HEK293 (cell line): ENCODE data around the gene ASAP2.

ENCODE experiments used
- CTCF ChIA-PET: fragments of 350-600 bp; formaldehyde crosslinking; extraction: SDS; loops from one replicate; lab custom pipeline; 2021; ENCODE audit warnings: antibody characterized with exemption; lab: Yijun Ruan, JAX
- POLR2A ChIA-PET: fragments of 300-600 bp; formaldehyde crosslinking; extraction: SDS; loops from one replicate; lab custom pipeline; 2020; ENCODE audit warnings: antibody characterized with exemption, inconsistent platforms; lab: Yijun Ruan, JAX
- H3K27ac ChIP-seq: fragments of 200-500 bp; sonication (Bioruptor generic); 2 replicates; pipeline ENCODE4 v1.5.1; 2014; ENCODE audit warnings: low read depth, low read length, control low read depth, inconsistent platforms; ENCODE audit errors: extremely low read depth
- H3K36me3 ChIP-seq, 2 experiments: fragments of 200-500 bp in 1 of 2; sonication (Bioruptor generic) in 1 of 2; 1 replicate in 1 of 2; 2 replicates in 1 of 2; pipeline ENCODE4 v1.5.1; 2014 to 2017; ENCODE audit warnings: inconsistent platforms in 2 of 2, low read length in 2 of 2; ENCODE audit not compliant: control insufficient read depth in 2 of 2, insufficient read depth in 1 of 2
- H3K4me1 ChIP-seq: fragments of 200-500 bp; sonication (Bioruptor generic); 2 replicates; pipeline ENCODE4 v1.5.1; 2014; ENCODE audit warnings: mild to moderate bottlenecking, low read length, inconsistent platforms; ENCODE audit not compliant: control insufficient read depth, insufficient read depth
- H3K4me3 ChIP-seq: 2 replicates; pipeline ENCODE4 v1.5.1; 2011; ENCODE audit warnings: low read depth, mild to moderate bottlenecking, control low read depth, low read length, moderate library complexity
- H3K9me3 ChIP-seq: fragments of 200-500 bp; sonication (Bioruptor generic); 2 replicates; pipeline ENCODE4 v1.5.1; 2014; ENCODE audit warnings: low read depth, low read length, inconsistent platforms; ENCODE audit not compliant: control insufficient read depth, insufficient read depth
- BCL11A ChIP-seq: fragments of 450-650 bp; formaldehyde crosslinking; IDR thresholded peaks from 2 replicates; pipeline ENCODE4 v1.5.1; 2016; ENCODE audit warnings: low read depth, missing biosample characterization, missing genetic modification characterization
- GFI1B ChIP-seq: fragments of 450-650 bp; formaldehyde crosslinking; IDR thresholded peaks from 2 replicates; pipeline ENCODE4 v1.5.1; 2016; ENCODE audit warnings: missing biosample characterization, missing genetic modification characterization
- GLI2 ChIP-seq: fragments of 450-650 bp; formaldehyde crosslinking; IDR thresholded peaks from 2 replicates; pipeline ENCODE4; 2017; ENCODE audit warnings: missing biosample characterization, missing genetic modification characterization, low read depth, borderline replicate concordance
- GLIS1 ChIP-seq: fragments of 450-650 bp; formaldehyde crosslinking; IDR thresholded peaks from 2 replicates; pipeline ENCODE4 v1.5.1; 2016; ENCODE audit warnings: missing biosample characterization, missing genetic modification characterization
- GLIS2 ChIP-seq: fragments of 450-650 bp; formaldehyde crosslinking; IDR thresholded peaks from 2 replicates; pipeline ENCODE4 v1.5.1; 2016; ENCODE audit warnings: missing biosample characterization, missing genetic modification characterization
- HOXA7 ChIP-seq: sonication (generic); formaldehyde crosslinking; IDR thresholded peaks from 2 replicates; pipeline ENCODE4 v1.8.1; 2022; ENCODE audit warnings: missing genetic modification reagents, borderline replicate concordance
- HOXC10 ChIP-seq: sonication (generic); formaldehyde crosslinking; IDR thresholded peaks from 2 replicates; pipeline ENCODE4 v1.8.1; 2023; ENCODE audit warnings: mild to moderate bottlenecking, missing genetic modification reagents
- HOXD13 ChIP-seq: sonication (generic); formaldehyde crosslinking; IDR thresholded peaks from 2 replicates; pipeline ENCODE4 v1.8.0; 2022; ENCODE audit warnings: missing genetic modification reagents, borderline replicate concordance
- IKZF3 ChIP-seq: fragments of 450-650 bp; IDR thresholded peaks from 2 replicates; pipeline ENCODE4 v1.5.0; 2018; ENCODE audit warnings: missing biosample characterization, mild to moderate bottlenecking, missing genetic modification characterization, moderate library complexity
- KLF1 ChIP-seq: fragments of 450-650 bp; formaldehyde crosslinking; IDR thresholded peaks from 2 replicates; pipeline ENCODE4 v1.5.1; 2016; ENCODE audit warnings: missing biosample characterization, missing genetic modification characterization
- WT1 ChIP-seq: fragments of 450-650 bp; formaldehyde crosslinking; IDR thresholded peaks from 2 replicates; pipeline ENCODE4 v1.5.1; 2016; ENCODE audit warnings: missing biosample characterization, missing genetic modification characterization
- YY1 ChIP-seq: fragments of 450-650 bp; formaldehyde crosslinking; IDR thresholded peaks from 2 replicates; pipeline ENCODE4 v1.5.1; 2018; ENCODE audit warnings: missing biosample characterization, missing genetic modification characterization
- ZBTB17 ChIP-seq: fragments of 450-650 bp; formaldehyde crosslinking; IDR thresholded peaks from 2 replicates; pipeline ENCODE4 v1.5.1; 2016; ENCODE audit warnings: missing biosample characterization, missing genetic modification characterization
- ZNF114 ChIP-seq: fragments of 450-650 bp; formaldehyde crosslinking; IDR thresholded peaks from 2 replicates; pipeline ENCODE4 v1.5.0; 2017; ENCODE audit warnings: missing biosample characterization, missing genetic modification characterization
- ZNF121 ChIP-seq: fragments of 450-650 bp; formaldehyde crosslinking; IDR thresholded peaks from 2 replicates; pipeline ENCODE4 v1.5.1; 2016; ENCODE audit warnings: missing biosample characterization, missing genetic modification characterization
- ZNF174 ChIP-seq: fragments of 450-650 bp; formaldehyde crosslinking; IDR thresholded peaks from 2 replicates; pipeline ENCODE4 v1.5.0; 2017; ENCODE audit warnings: missing biosample characterization, mild to moderate bottlenecking, missing genetic modification characterization
- ZNF211 ChIP-seq: fragments of 450-650 bp; formaldehyde crosslinking; IDR thresholded peaks from 2 replicates; pipeline ENCODE4 v1.5.1; 2016; ENCODE audit warnings: low read depth, missing biosample characterization, missing genetic modification characterization
- ZNF239 ChIP-seq: fragments of 450-650 bp; formaldehyde crosslinking; IDR thresholded peaks from 2 replicates; pipeline ENCODE4 v1.5.1; 2016; ENCODE audit warnings: missing biosample characterization, missing genetic modification characterization
- ZNF248 ChIP-seq: fragments of 450-650 bp; formaldehyde crosslinking; IDR thresholded peaks from 2 replicates; pipeline ENCODE4 v1.5.1; 2017; ENCODE audit warnings: missing biosample characterization, missing genetic modification characterization
- ZNF488 ChIP-seq: fragments of 450-650 bp; formaldehyde crosslinking; IDR thresholded peaks from 2 replicates; pipeline ENCODE4 v1.5.1; 2016; ENCODE audit warnings: missing biosample characterization, missing genetic modification characterization
- ZNF514 ChIP-seq: fragments of 450-650 bp; formaldehyde crosslinking; IDR thresholded peaks from 2 replicates; pipeline ENCODE4 v1.5.1; 2016; ENCODE audit warnings: missing biosample characterization, missing genetic modification characterization
- ZNF596 ChIP-seq: fragments of 450-650 bp; IDR thresholded peaks from 2 replicates; pipeline ENCODE4 v1.5.0; 2018; ENCODE audit warnings: missing biosample characterization, mild to moderate bottlenecking, missing genetic modification characterization, moderate library complexity
- ZNF785 ChIP-seq: fragments of 450-650 bp; formaldehyde crosslinking; IDR thresholded peaks from 2 replicates; pipeline ENCODE4 v1.5.1; 2016; ENCODE audit warnings: missing biosample characterization, missing genetic modification characterization
- ZNF792 ChIP-seq: fragments of 450-650 bp; formaldehyde crosslinking; IDR thresholded peaks from 2 replicates; pipeline ENCODE4 v1.5.1; 2016; ENCODE audit warnings: missing biosample characterization, missing genetic modification characterization
- ZNF830 ChIP-seq: fragments of 450-650 bp; IDR thresholded peaks from 2 replicates; pipeline ENCODE4 v1.5.0; 2018; ENCODE audit warnings: missing biosample characterization, missing genetic modification characterization, low read depth, mild to moderate bottlenecking, moderate library complexity
- ZSCAN16 ChIP-seq: fragments of 450-650 bp; formaldehyde crosslinking; IDR thresholded peaks from 2 replicates; pipeline ENCODE4 v1.5.1; 2016; ENCODE audit warnings: missing biosample characterization, missing genetic modification characterization
- ZSCAN30 ChIP-seq: fragments of 450-650 bp; IDR thresholded peaks from 2 replicates; pipeline ENCODE4 v1.5.1; 2018; ENCODE audit warnings: missing biosample characterization, mild to moderate bottlenecking, missing genetic modification characterization, moderate library complexity
- TF ChIP-seq, protein P1 (sequence below): fragments of 450-650 bp; formaldehyde crosslinking; IDR thresholded peaks from 2 replicates; pipeline ENCODE4 v1.5.1; 2016; ENCODE audit warnings: missing biosample characterization, missing genetic modification characterization

Gene ASAP2

DNA sequence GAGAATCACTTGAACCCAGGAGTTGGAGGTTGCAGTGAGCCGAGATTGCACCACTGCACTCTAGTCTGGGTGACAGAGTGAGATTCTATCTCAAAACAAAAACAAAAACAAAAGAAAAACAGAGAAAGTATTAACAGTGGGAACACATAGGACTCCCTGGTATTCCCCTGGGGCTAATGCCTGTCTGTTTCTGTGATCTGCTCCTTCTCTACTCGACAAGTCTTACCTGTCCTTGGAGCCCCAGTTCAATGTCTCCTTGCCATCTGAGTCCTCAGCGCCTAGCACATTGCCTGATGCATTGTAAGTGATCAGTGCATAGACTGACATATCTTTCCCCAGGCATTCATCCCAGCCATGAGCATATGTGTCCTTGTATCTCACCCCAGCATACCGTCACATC is 85.8 kb downstream of the ASAP2 start:
- Histone ChIP-seq H3K27ac (no peak overlapping the region), H3K4me1 (no peaks in the 10 kb centered on the region), H3K36me3 (no peaks in the 10 kb centered on the region), H3K9me3 (no peaks in the 10 kb centered on the region), H3K4me3 (no peak overlapping the region)
- ChIA-PET CTCF (no interaction called here), POLR2A (no interaction called here)
- TF ChIP-seq ZNF488 (tag by site-specific recombination) = no peak
- TF ChIP-seq KLF1 (tag by site-specific recombination) = no peak
- no peak for TF ChIP-seq ZNF211 (tag by site-specific recombination)
- no peak for TF ChIP-seq GLI2 (tag by site-specific recombination)
- no peak for TF ChIP-seq GLIS1
- no peak for TF ChIP-seq ZSCAN30 (tag by site-specific recombination)
- TF ChIP-seq ZNF830 (tag by site-specific recombination) = no peak

DNA sequence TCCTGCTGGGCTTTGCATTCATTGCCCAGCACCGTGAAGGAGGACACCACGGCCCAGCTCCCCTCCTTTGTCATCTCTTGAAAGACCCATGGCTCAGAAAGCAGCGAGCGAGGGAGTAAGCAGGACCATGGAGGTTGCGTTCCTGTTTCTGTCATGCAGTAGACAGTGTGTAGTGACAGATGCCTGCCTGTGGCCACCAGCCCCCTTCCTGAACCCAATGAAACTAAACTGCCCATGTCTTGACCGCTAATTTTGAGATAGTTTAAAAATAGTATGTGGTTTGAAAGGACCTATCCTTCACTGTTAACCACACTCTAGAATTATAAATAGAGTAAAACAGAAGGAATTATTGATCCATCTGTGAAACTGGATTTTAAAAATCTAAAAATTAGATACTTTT is 88.2 kb downstream of the ASAP2 start:
- Histone ChIP-seq H3K36me3 (peaks cover 0 to 3% of the 10 kb centered on the region in 2 experiments; a peak in 1 of 3 replicates), H3K27ac (no peak overlapping the region), H3K4me3 (no peak overlapping the region), H3K9me3 (no peaks in the 10 kb centered on the region), H3K4me1 (no peaks in the 10 kb centered on the region)
- ChIA-PET POLR2A (no interaction called here), CTCF (no interaction called here)
- no peak for TF ChIP-seq ZNF514 (tag by site-specific recombination)
- no peak for TF ChIP-seq GLIS2 (tag by site-specific recombination)
- TF ChIP-seq ZNF785 (tag by site-specific recombination) = no peak
- no peak for TF ChIP-seq BCL11A (tag by site-specific recombination)

GRCh38 chr2:9296559-9296958 is 89.9 kb downstream of the ASAP2 start:
- H3K4me1 ChIP-seq = peaks cover 4% of the 10 kb centered on the region; the same call in 1 of the 2 replicates
- H3K4me3 ChIP-seq = no peak overlapping the region
- H3K27ac ChIP-seq = no peak overlapping the region
- H3K36me3 ChIP-seq = peaks cover 0 to 3% of the 10 kb centered on the region in 2 experiments; a peak in 1 of 3 replicates
- POLR2A ChIA-PET = no interaction called here
- H3K9me3 ChIP-seq = no peaks in the 10 kb centered on the region
- CTCF ChIA-PET = interaction anchor here (1.4 to 1.9 kb wide), 2 partner anchors 9 to 37 kb away, joined by 3 to 5 read pairs; no protein-coding TSS in a partner anchor
- TF ChIP-seq ZNF239 (tag by site-specific recombination) (no peak), HOXC10 (CRISPR knock-in tag) (no peak), HOXD13 (CRISPR knock-in tag) (no peak), ZNF596 (no peak), ZNF114 (tag by site-specific recombination) (no peak), IKZF3 (tag by site-specific recombination) (no peak)

DNA sequence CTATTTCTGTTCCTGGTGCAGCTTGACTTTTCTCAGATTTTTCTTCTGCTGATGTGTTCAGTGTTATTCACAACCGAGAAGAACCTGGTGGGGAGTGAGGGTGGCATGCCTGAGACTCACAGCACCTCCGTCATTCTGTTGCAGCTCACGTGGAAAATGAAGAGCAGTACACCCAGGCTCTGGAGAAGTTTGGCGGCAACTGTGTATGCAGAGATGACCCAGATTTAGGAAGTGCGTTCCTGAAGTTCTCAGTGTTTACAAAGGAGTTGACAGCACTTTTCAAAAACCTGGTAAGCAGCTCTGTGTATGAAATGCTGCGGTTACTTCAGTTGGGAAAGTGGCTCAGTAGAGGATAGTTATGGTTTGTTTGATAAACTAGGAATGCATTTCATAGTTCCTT is 90.5 kb downstream of the ASAP2 start:
- POLR2A ChIA-PET = no interaction called here
- H3K36me3 ChIP-seq = peaks cover 0 to 3% of the 10 kb centered on the region in 2 experiments; a peak in 1 of 3 replicates
- peaks cover 4% of the 10 kb centered on the region; the same call in 1 of the 2 replicates for H3K4me1 ChIP-seq
- TF ChIP-seq WT1 (tag by site-specific recombination) (no peak), GFI1B (no peak), ZNF792 (tag by site-specific recombination) (no peak), ZBTB17 (no peak), HOXA7 (CRISPR knock-in tag) (no peak), ZNF248 (tag by site-specific recombination) (no peak), KLF1 (tag by site-specific recombination) (no peak), YY1 (tag by site-specific recombination) (no peak), ZNF174 (tag by site-specific recombination) (no peak), ZNF121 (tag by site-specific recombination) (no peak), ZSCAN16 (tag by site-specific recombination) (no peak)
- TF ChIP-seq, protein P1, sequence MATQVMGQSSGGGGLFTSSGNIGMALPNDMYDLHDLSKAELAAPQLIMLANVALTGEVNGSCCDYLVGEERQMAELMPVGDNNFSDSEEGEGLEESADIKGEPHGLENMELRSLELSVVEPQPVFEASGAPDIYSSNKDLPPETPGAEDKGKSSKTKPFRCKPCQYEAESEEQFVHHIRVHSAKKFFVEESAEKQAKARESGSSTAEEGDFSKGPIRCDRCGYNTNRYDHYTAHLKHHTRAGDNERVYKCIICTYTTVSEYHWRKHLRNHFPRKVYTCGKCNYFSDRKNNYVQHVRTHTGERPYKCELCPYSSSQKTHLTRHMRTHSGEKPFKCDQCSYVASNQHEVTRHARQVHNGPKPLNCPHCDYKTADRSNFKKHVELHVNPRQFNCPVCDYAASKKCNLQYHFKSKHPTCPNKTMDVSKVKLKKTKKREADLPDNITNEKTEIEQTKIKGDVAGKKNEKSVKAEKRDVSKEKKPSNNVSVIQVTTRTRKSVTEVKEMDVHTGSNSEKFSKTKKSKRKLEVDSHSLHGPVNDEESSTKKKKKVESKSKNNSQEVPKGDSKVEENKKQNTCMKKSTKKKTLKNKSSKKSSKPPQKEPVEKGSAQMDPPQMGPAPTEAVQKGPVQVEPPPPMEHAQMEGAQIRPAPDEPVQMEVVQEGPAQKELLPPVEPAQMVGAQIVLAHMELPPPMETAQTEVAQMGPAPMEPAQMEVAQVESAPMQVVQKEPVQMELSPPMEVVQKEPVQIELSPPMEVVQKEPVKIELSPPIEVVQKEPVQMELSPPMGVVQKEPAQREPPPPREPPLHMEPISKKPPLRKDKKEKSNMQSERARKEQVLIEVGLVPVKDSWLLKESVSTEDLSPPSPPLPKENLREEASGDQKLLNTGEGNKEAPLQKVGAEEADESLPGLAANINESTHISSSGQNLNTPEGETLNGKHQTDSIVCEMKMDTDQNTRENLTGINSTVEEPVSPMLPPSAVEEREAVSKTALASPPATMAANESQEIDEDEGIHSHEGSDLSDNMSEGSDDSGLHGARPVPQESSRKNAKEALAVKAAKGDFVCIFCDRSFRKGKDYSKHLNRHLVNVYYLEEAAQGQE = no peak

More for the DNA sequence above, 90.5 kb downstream of the ASAP2 start:
- no peak overlapping the region for H3K27ac ChIP-seq
- no peaks in the 10 kb centered on the region for H3K9me3 ChIP-seq
- CTCF ChIA-PET = interaction anchor here (0.9 to 1.9 kb wide), 3 partner anchors 9 to 134 kb away, joined by 3 to 5 read pairs (median 3); no protein-coding TSS in a partner anchor
- H3K4me3 ChIP-seq = no peak overlapping the region
